T-helper 17 cell (primary cell): Measurements from ENCODE around the gene KCNK17. TPM values are rescaled to one million over a fixed set of nuclear protein-coding genes. Genes with fewer than 3 reads are reported as not detected.

Source experiments
- ATAC-seq: fragments of 150-1000 bp; cut with Tn5 transposase; 2 replicates; pipeline ENCODE4 v1.10.0; 2021; ENCODE audit warnings: mild to moderate bottlenecking, moderate library complexity
- DNase-seq, 3 donors: peaks; one replicate each; pipeline versions ENCODE4 v3.0.0 to v3.0.0-alpha.2; 2020 to 2021
- H3K9me3 ChIP-seq: one replicate; pipeline ENCODE4 v1.7.0; 2013; ENCODE audit warnings: low read length, mild to moderate bottlenecking; ENCODE audit not compliant: control insufficient read depth, poor library complexity, severe bottlenecking
- H3K27ac Mint-ChIP-seq: one replicate; pipeline ENCODE4 v1.8.0; 2022; ENCODE audit warnings: mild to moderate bottlenecking, moderate library complexity, mixed read lengths
- H3K27me3 Mint-ChIP-seq: one replicate; pipeline ENCODE4 v1.8.0; 2022; ENCODE audit warnings: mixed read lengths
- H3K36me3 Mint-ChIP-seq: one replicate; pipeline ENCODE4 v1.8.0; 2022; ENCODE audit warnings: low read depth, mixed read lengths
- H3K4me1 Mint-ChIP-seq: one replicate; pipeline ENCODE4 v1.8.0; 2022; ENCODE audit warnings: mild to moderate bottlenecking, mixed read lengths
- H3K4me3 Mint-ChIP-seq: one replicate; pipeline ENCODE4 v1.8.0; 2022; ENCODE audit warnings: mild to moderate bottlenecking, moderate library complexity, mixed read lengths
- total RNA-seq, 4 donors: library from RNA in 2 of 4; stranded (reverse) in 2 of 4; gene quantifications; one replicate each; pipeline ENCODE4 v1.2.3 and lab custom pipeline; 2022 to 2026

Gene KCNK17
- total RNA-seq, 2 donors from 2014 or later: 0.26 TPM; not detected in 1

DNA sequence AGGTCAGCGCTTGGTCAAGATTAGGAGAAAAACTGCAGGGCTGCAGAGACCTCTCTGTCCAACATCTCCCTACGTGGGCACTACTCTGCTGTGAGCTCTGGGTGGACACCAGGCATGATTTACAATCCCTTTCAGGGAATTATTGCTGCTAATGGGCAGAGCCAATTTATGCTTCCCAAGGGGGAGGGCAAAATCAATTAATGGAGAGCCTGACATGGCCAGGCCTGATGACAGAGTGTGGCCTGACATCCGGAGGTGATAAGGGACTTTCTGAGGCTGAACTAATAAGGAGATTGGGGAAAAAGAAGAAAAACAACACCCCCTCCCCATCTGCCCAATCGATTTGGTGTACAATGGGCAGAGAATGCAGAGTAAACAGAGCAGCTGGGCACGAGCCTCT lies 13.3 kb upstream of the KCNK17 start:
- peaks cover 6% of the 10 kb centered on the region for H3K36me3 Mint-ChIP-seq
- no peak for DNase-seq
- ATAC-seq: no peak
- peaks cover 5% of the 10 kb centered on the region for H3K4me1 Mint-ChIP-seq
- H3K4me3 Mint-ChIP-seq: no peak overlapping the region
- H3K27ac Mint-ChIP-seq: no peak overlapping the region
- no peaks in the 10 kb centered on the region for H3K9me3 ChIP-seq
- peaks cover 90% of the 10 kb centered on the region for H3K27me3 Mint-ChIP-seq

DNA sequence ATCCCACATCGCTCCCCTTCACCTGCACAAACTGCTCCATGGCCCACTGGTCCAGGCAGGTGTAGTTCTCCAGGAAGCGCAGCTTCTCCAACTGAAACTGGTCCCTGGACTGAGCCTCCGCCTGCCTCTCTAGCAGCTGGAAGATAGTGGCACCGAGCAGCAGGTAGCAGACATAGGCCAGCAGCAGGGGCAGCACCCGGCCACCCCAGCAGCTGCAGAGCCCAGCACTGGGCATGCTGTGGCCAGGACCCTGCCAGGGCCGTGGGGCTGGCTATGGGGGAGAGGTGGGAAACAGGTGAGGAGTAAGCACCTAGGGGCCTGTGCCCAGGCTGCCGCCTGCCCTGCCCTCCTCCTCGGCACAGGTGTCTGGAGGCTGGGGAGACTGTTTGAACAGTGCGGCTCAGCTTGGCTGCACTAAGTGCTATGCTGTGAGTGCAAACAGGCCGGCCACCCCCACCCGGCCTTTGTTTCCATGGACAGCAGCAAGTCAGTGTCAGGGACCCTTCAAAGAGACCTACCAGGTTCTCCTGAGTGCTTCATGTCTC lies 8.2 kb upstream of the KCNK17 start, which contains the start of gene KCNK16:
Gene KCNK16 (minus strand): TSS at position 397 of the 545 bp plus-strand sequence. CDS start 162 bp downstream, at position 235.
- no peak for ATAC-seq
- Mint-ChIP-seq H3K4me1 (peaks cover 7% of the 10 kb centered on the region), H3K4me3 (no peak within 1 kb of the TSS), H3K36me3 (peaks cover 6% of the 10 kb centered on the region), H3K27me3 (peaks cover 73% of the 10 kb centered on the region), H3K27ac (no peak within 1 kb of the TSS)
- H3K9me3 ChIP-seq: no peaks in the 10 kb centered on the region
- DNase-seq: no peak

DNA sequence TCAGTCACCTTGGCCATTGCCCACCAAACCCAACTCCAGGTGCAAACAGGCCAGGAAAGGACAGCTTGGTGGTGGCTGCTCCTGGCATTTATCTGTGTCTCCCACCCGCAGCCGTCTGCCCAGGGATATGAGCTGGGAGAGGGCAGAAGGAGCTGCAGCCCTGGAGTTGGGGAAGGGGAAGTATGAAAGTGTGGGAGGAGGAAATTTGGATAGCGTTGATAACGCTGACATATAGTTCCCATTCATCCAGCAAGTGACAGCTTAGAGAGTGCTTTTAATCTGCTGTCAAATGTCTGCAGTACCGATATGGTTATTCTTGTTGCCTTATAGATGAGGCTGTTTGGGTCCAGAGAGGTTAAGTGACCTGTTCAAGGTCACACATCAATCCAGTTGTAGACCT lies 7.5 kb upstream of the KCNK17 start:
- peaks cover 73% of the 10 kb centered on the region for H3K27me3 Mint-ChIP-seq
- ATAC-seq (no peak), DNase-seq (no peak)
- no peak overlapping the region for H3K27ac Mint-ChIP-seq
- H3K4me1 Mint-ChIP-seq: peaks cover 4% of the 10 kb centered on the region
- peaks cover 6% of the 10 kb centered on the region for H3K36me3 Mint-ChIP-seq
- no peak overlapping the region for H3K4me3 Mint-ChIP-seq
- H3K9me3 ChIP-seq: no peaks in the 10 kb centered on the region

GRCh38 chr6:39320363-39320984 lies 6.3 kb upstream of the KCNK17 start:
- Mint-ChIP-seq H3K4me3 (no peak overlapping the region), H3K36me3 (peaks cover 4% of the 10 kb centered on the region), H3K27me3 (peaks cover 67% of the 10 kb centered on the region), H3K27ac (no peak overlapping the region), H3K4me1 (peaks cover 4% of the 10 kb centered on the region)
- no peak for ATAC-seq
- H3K9me3 ChIP-seq: no peaks in the 10 kb centered on the region
- DNase-seq: no peak

- DNase-seq (no peak), ATAC-seq (no peak)
- Mint-ChIP-seq H3K36me3 (no peaks in the 10 kb centered on the region), H3K4me1 (peaks cover 4% of the 10 kb centered on the region), H3K27ac (no peak overlapping the region), H3K4me3 (no peak overlapping the region), H3K27me3 (peaks cover 68% of the 10 kb centered on the region)
- no peaks in the 10 kb centered on the region for H3K9me3 ChIP-seq
Measured at GRCh38 chr6:39319621-39320362, 5.6 kb upstream of the KCNK17 start.

- DNase-seq (no peak), ATAC-seq (no peak)
- Mint-ChIP-seq H3K27ac (no peak overlapping the region), H3K4me1 (peaks cover 4% of the 10 kb centered on the region), H3K36me3 (no peaks in the 10 kb centered on the region), H3K4me3 (no peak overlapping the region), H3K27me3 (peaks cover 52% of the 10 kb centered on the region)
- H3K9me3 ChIP-seq: no peaks in the 10 kb centered on the region
Measured at GRCh38 chr6:39317256-39317655, 3.0 kb upstream of the KCNK17 start.

GRCh38 chr6:39313526-39314272 lies 520 bp downstream of the KCNK17 start:
- no peaks in the 10 kb centered on the region for H3K9me3 ChIP-seq
- H3K4me1 Mint-ChIP-seq: peaks cover 6% of the 10 kb centered on the region
- no peak for ATAC-seq

DNA sequence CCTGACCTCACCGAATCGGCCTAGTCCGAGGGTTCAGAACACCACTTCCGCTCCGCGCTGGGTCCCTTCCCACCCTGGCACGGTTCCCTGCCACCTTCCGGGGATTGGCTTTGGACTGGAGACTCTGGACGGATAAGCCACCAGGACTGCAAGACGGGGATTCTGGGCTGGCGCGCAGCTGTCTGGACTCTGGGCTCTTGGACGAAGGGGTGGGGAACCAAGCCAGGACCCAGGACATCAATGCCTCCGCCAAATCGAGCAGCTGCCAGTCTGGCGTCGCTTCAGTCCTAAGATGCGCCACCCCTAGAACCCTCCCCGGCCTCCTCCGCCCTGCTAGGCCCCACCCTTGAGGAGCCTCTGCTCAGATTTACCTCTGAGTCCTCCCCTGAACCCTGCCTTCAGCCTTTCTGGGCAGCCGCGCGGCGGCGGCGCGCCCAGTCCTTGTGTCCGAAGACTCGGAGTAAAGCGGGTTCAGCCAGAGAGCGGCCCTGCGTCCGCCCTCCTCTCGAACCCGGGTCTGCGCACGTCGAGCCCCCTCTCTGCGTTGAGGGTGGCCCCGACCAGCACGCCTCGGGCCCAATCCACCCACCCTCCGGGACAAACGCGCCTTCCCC lies 1.2 kb downstream of the KCNK17 start:
- H3K36me3 Mint-ChIP-seq: peaks cover 9% of the 10 kb centered on the region
- no peaks in the 10 kb centered on the region for H3K9me3 ChIP-seq
- no peak overlapping the region for H3K27ac Mint-ChIP-seq
- peaks cover 47% of the 10 kb centered on the region for H3K27me3 Mint-ChIP-seq
- ATAC-seq (no peak), DNase-seq (no peak)
- peaks cover 6% of the 10 kb centered on the region for H3K4me1 Mint-ChIP-seq
- H3K4me3 Mint-ChIP-seq: peak overlapping the region; percentile 62

More at GRCh38 chr6:39313526-39314272, 520 bp downstream of the KCNK17 start:
- DNase-seq: no peak
- Mint-ChIP-seq H3K27me3 (peaks cover 51% of the 10 kb centered on the region), H3K36me3 (peaks cover 9% of the 10 kb centered on the region), H3K27ac (no peak overlapping the region), H3K4me3 (peak overlapping the region; percentile 62)

GRCh38 chr6:39310542-39310941 lies 3.7 kb downstream of the KCNK17 start:
- H3K27ac Mint-ChIP-seq: no peak overlapping the region
- peaks cover 12% of the 10 kb centered on the region for H3K4me1 Mint-ChIP-seq
- no peak for DNase-seq
- H3K36me3 Mint-ChIP-seq: peaks cover 9% of the 10 kb centered on the region
- ATAC-seq: no peak
- peaks cover 39% of the 10 kb centered on the region for H3K27me3 Mint-ChIP-seq
- no peak overlapping the region for H3K4me3 Mint-ChIP-seq
- H3K9me3 ChIP-seq: no peaks in the 10 kb centered on the region

DNA sequence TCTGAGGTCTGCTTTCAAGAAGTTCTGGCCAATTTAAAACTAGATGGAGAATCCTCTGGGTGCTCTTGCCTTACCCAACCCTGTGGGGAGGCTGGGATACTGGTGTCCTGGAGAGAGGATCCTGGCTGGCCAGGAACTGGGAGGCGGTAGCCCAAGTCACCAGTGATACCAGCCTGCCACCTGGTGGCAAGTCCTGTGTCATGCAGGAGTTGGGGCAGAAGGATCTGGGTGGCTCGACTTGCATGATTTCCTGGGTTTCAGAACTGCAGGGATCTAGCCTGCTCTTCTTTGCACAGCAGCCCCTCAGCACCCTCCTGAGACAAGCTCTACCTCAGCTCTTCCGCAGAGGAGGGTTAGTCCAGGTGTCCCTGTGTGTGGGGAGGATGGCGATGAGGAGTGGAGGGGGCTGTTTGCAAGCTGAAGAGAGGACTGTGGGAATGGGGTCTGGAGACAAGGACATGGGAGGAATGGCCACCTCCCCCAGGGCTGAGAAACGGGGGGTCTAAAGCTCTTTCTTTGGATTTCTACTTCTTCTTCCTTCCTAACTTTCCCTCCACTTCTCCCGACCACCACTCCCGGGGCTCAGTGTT lies 4.2 kb downstream of the KCNK17 start:
- no peaks in the 10 kb centered on the region for H3K9me3 ChIP-seq
- H3K4me3 Mint-ChIP-seq: no peak overlapping the region
- no peak overlapping the region for H3K27ac Mint-ChIP-seq
- peaks cover 9% of the 10 kb centered on the region for H3K36me3 Mint-ChIP-seq
- peaks cover 34% of the 10 kb centered on the region for H3K27me3 Mint-ChIP-seq
- peak in 2 of 3 donors; percentile 14 to 41 for DNase-seq
- peaks cover 12% of the 10 kb centered on the region for H3K4me1 Mint-ChIP-seq
- ATAC-seq: peak; percentile 55

- Mint-ChIP-seq H3K4me1 (peaks cover 15% of the 10 kb centered on the region), H3K27ac (no peak overlapping the region), H3K4me3 (no peak overlapping the region), H3K36me3 (peaks cover 9% of the 10 kb centered on the region), H3K27me3 (peaks cover 29% of the 10 kb centered on the region)
- DNase-seq (no peak), ATAC-seq (no peak)
- no peaks in the 10 kb centered on the region for H3K9me3 ChIP-seq
Measured at GRCh38 chr6:39307462-39307861, 6.8 kb downstream of the KCNK17 start.

DNA sequence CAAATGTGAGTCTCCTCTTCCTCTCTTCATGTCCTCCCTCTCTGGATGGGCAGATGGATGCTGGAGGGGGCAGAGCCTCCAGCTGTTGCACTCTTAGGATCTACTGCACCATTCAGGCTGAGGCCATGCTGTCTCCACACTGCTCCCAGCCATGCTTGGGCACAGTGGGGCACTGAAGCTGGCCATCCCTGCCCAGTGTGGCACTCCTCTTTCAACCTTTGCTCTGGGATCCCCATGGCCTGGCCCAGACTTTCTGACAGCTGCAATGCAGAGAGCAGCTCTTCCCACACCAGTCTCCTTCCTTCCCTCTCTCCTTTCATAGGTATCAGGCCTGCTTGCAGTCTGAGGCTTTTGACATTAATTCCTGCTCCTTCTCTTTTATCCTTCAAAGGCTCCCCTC lies 9.3 kb downstream of the KCNK17 start:
- ATAC-seq (no peak), DNase-seq (no peak)
- Mint-ChIP-seq H3K36me3 (no peaks in the 10 kb centered on the region), H3K27ac (peak overlapping the region; percentile 2), H3K27me3 (peaks cover 23% of the 10 kb centered on the region), H3K4me1 (peaks cover 11% of the 10 kb centered on the region), H3K4me3 (no peak overlapping the region)
- no peaks in the 10 kb centered on the region for H3K9me3 ChIP-seq
